HG02610 (cell line): ENCODE measurements around the gene TMEM100.

Source experiments
- ATAC-seq: cut with Tn5 transposase; IDR thresholded peaks from one replicate; pipeline ENCODE4 v1.9.1; 2021; ENCODE audit warnings: mild to moderate bottlenecking, moderate library complexity; ENCODE audit not compliant: unreplicated experiment

Gene TMEM100, protein sequence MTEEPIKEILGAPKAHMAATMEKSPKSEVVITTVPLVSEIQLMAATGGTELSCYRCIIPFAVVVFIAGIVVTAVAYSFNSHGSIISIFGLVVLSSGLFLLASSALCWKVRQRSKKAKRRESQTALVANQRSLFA

GRCh38 chr17:55722742-55723487 is at the start of gene TMEM100:
Gene TMEM100 (minus strand): TSS chr17:55722864. CDS start chr17:55721070, 1,794 bp downstream.
- ATAC-seq, result no peak

DNA sequence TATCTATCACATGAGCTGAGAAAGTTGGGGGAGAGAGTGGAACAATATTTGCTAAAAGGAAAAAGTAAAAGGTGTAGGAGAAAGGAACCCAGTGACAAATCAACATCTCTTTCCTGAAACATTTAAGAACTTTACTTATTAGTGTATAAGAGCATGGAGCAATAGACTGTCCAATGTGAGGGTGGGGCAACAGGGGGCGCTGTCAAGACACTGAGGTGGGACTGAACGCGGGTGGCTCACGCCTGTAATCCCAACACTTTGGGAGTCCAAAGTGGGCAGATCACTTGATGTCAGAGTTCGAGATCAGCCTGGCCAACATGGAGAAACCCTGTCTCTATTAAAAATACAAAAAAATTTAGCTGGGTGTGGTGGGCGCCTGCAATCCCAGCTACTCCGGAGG is 49.4 kb upstream of the TMEM100 start:
- no peak for ATAC-seq

DNA sequence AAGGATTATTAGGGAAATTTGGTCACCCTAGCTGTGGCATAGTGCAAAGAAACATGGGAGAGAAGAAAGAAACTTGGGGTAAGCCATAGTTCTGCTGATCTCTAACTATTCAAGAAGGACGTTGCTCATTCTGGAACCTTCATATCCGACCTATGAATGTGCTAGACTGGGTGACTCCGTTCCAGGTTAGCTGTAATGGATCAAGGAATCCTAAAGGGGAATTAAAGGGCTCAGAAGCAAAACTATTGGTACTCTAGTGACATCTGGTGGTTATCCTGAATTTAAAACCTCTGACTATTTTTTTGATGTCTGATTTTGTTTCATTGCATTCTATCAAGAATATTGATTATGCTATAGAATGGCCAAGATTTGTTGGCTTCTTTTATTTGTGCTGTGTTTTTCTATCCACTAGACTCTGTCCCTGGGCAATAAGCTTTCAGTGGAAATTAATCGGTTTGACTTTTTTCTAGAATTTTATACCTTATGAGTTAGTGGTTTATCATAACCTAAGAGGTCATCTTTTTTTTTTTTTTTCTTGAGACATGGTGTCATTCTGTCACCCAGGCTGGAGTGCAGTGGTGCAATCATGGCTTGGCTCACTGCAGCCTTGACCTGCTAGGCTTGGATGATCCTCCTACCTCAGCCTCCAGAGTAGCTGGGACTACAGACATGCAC is 47.7 kb upstream of the TMEM100 start:
- ATAC-seq, result no peak

DNA sequence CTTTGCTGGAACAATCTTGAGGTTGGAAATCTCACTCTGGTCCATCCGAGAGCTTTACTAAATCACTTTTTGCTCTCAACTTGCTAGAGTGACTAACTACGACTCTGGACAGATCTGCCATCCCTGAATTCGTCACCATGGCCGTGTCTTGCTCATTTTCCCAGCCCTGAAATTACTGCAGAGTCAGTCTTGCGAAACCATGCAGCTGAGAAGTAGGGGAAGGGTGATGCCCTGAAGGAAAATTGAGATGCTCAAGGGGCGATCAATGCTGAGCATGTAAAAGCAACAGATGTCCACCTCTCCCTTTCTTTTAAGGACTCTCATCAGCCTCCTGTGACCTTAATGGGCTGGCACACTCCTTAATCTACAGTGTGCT is 46.9 kb upstream of the TMEM100 start:
- no peak for ATAC-seq

GRCh38 chr17:55768936-55769624 is 46.4 kb upstream of the TMEM100 start:
- ATAC-seq, result no peak

DNA sequence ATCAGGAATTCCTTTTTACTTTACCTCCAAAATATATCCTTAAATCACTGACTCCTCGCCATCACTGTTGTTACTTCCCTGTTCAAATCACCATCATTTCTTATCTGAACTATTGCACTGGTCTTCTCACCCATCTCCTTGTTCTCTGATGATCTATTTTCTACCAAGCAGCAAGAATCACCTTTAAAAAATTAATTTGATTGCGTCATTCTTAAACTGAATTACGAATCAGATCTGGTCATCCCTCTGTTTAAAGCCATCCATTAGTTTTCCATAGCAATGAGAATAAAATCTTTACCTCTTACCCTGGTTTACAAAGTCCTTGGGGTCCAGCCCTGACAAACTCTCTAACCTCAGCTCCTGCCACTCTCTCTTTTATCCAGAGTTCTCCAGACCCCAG is 42.8 kb upstream of the TMEM100 start:
- ATAC-seq, result no peak

GRCh38 chr17:55764610-55765009 is 41.9 kb upstream of the TMEM100 start:
- no peak for ATAC-seq

- ATAC-seq, result no peak
These were observed 41.2 kb upstream of the TMEM100 start for GRCh38 chr17:55763856-55764255.

DNA sequence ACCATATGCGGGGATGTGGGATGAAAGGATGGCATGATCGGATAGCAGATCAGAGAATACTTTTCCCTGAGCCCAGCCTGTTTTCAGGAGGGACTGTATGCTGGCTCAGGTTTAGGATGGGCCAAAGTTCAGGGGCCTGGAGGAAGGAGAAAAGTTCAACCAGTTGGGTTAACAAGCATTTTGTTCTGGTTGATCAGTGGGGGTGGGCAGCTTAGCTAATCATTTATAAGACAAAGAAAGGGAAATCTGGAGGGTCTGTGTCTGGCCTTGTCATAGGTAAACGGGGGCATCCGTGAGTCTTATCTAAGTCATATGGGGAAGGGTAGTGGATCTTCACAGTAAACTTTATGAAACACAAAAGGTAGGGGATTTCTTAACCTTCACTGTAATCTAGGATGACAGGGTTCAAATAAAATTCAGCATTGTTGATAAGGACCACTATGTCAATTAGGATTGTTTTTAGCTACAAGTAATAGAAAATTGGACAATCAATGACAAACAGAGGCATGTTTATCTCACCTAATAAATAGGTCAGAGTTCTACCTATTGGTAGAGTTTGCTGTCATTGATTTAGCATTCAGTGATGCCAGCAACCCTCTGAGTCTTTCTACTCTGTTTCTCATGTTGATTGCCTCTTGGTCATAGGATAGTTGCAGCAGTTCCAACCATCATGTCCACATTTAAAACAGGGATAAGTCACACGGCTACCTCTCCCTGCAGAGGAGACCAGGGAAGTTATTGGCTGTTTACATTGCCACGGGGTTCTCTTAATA is 39.6 kb upstream of the TMEM100 start:
- ATAC-seq, result no peak

DNA sequence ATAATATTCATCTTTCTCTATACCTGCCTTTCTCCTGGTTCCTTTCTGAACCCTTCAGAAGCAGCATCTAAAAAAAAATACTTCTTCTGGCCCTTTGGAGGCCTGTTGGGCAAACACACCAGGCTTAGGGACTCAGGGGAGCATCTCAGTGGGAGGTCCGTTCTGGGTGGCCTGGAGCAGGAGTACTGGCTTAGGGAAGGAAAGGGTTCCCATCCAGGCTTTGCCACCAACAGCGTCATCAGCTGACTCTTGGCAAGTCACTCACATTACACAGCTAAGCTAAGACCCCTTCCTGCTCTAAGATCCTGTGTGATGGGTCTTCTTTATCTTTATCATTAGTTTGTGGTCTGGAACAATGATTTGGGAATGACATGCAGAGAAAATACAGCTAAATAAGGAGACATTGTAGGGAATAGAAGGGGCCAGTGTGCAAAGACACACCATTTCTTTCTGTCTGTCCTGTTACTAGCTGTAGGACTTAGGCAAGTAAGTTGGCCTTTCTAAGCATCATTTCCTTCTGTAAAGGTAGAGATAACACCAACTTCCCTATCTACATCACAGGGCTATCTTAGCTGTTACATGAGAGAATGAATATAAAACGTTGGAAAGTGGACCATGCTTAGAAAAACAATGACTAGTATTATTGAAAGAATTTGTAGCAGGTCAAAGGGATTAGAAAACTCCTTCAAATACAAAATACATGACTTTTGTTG is 38.1 kb upstream of the TMEM100 start:
- ATAC-seq, result no peak

- no peak for ATAC-seq
These were observed 35.5 kb upstream of the TMEM100 start for GRCh38 chr17:55758171-55758570.

GRCh38 chr17:55757659-55758058 is 35.0 kb upstream of the TMEM100 start:
- ATAC-seq, result peak; percentile 65

GRCh38 chr17:55756689-55757088 is 34.0 kb upstream of the TMEM100 start:
- no peak for ATAC-seq

- ATAC-seq, result no peak
These were observed 29.1 kb upstream of the TMEM100 start for GRCh38 chr17:55751720-55752250.

DNA sequence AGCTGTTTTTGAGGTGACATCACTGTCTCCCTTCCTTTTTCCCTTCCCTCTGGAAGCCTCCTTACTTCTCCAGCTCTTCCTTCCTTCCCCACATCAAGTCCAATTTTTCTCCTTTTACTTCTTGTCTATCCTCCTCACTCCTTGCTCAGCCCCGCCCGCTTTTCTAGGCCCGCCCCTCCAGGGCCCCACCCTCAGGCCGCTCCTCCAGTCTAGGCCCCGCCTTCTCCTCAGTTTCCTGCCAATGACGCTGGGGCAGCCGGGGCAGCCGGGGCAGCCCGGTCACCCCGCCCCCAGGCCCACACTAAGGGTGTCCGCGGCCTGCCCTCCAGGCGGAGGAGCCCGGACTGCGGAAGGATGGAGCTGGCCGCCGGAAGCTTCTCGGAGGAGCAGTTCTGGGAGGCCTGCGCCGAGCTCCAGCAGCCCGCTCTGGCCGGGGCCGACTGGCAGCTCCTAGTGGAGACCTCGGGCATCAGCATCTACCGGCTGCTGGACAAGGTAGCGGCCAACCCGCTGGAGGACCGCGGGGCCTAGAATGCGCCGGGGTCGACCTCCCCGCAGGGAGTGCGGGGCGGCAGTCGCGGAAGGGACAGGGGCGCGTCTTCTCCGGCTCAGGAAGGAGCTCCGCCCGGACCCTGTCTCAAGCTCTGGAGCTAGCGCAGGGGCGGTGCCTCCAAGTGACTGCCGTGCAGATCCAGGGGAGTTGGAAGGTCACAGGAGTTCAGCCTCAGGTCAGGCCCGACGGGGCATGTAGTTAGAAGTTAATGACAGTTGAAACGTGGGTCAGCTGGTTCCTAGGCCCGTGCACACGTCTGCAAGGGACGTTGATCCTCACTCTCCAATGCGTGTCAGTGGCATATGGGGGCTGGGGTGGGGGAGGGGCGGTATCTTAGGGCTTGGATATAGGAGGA is 28.3 kb upstream of the TMEM100 start, which contains the start of gene PCTP:
PCTP (plus strand) TSS at position 302 of the 908 bp plus-strand sequence; CDS start at position 355, 53 bp downstream.
- ATAC-seq, result peak; percentile 99

DNA sequence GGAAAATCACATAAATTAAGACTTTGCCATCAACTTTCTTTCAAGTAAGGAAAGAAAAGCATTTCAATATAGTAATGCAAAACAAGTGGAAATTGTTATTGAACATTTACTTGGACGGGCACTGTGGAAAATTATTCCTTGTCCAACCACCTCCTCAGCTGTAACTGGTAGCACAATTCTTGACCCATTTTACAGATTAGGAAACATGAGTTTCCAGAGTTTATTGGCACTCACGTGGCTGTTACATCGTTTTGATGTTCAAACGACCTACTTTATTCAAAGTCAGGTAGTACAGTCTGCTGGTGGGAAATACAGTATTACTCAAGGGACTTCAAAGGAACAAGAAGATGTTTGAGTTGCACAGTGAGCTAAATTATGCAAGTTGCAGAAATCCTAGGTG is 27.3 kb upstream of the TMEM100 start:
- ATAC-seq, result no peak

DNA sequence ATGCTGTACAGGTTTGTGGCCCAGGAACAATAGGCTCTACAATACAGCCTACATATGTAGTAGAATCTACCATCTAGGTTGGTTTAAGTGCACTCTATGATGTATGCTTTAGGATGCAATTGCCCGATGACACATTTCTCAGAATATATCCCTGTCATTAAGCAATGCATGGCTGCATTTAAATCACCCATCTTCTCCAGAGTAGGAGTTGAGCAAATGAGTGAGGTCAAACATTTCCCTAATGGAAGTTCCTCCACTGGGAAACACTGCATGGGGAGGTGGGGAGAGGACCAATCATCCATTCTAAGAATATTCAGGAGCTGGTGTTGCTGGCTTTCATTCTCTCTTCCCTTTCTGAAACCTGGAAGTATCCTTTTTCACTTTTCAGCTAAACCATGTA is 26.2 kb upstream of the TMEM100 start:
- no peak for ATAC-seq

DNA sequence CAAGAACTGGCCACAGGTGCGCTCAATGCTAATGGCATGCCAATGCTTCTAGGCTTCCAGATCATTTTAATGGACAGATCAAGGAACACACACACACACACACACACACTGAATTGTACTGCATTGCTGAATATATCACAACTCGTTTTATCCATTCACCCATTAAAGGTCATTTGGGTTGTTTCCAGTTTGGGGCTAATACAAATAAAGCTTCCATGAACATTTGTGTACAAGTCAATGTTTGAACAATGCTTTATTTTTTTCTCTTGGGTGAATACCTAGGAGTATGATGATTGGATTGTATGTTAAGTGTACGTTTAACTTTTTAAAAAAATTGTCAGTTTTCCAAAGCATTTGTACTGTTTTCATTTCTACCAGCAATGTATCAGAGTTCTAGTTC is 24.5 kb upstream of the TMEM100 start:
- no peak for ATAC-seq

GRCh38 chr17:55746466-55746865 is 23.8 kb upstream of the TMEM100 start:
- ATAC-seq, result no peak
